NCI-H146 (cell line): Measurements from ENCODE around the gene PLPP7.

Source experiments
- DNase-seq: peaks from one replicate; lab custom pipeline; 2025; lab: John Stamatoyannopoulos, UW

The PLPP7 gene

GRCh38 chr9:131303381-131304321 is 14.1 kb downstream of the PLPP7 start:
- no peak for DNase-seq

DNA sequence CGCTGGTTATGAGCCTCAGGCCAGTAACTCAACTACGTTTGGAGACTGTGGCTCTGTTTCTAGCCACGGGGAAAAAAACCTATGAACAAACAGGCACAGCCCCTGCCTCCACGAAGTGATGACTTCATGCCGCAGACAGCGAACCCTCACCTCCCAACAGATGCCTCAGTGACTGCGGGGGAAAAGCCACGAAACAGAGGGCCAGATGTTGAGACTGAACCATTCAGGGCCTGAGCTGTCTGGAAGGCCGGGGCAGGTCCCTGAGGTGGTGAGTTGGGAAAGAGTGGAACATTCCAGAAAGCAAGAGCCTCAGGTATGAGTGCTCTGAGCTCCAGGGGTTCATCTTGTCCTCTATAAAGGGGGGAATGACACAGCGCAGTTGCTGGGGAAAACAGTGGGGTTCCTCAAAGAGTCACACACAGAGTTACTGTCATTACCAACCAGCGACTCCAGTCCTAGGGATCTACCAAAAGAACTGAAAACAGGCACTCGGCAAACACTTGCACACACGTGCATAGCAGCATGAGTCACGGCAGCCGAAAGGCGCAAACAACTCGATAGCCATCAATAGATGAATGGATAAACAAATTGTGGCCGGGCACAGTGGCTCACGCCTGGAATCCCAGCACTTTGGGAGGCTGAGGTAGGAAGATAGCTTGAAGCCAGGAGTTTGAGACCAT is 15.3 kb downstream of the PLPP7 start:
- peak; percentile 9 for DNase-seq

DNA sequence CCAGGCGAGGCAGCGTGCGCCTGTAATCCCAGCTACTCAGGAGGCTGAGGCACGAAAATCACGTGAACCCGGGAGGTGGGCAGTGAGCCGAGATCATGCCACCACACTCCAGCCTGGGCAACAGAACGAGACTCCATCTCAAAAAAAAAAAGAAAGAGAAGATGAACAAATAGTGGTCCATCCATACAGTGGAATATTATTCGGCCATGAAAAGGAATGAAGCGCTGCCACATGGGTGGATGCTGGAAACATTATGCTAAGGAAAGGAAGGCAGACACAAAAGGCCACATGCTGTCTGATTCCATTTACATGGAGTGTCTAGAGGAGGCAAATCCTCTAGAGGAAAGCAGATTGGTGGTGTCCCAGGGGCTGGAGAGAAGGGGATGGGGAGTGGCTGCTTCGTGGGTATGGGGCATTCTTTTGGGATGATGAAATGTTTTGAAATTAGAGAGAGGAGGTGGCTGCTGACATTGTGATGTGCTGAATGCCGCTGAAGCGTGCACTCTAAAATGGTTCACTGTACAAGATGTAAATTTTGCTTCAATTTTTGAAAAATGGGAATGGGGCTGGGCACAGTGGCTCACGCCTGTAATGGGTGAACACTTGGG is 17.0 kb downstream of the PLPP7 start:
- no peak for DNase-seq

DNA sequence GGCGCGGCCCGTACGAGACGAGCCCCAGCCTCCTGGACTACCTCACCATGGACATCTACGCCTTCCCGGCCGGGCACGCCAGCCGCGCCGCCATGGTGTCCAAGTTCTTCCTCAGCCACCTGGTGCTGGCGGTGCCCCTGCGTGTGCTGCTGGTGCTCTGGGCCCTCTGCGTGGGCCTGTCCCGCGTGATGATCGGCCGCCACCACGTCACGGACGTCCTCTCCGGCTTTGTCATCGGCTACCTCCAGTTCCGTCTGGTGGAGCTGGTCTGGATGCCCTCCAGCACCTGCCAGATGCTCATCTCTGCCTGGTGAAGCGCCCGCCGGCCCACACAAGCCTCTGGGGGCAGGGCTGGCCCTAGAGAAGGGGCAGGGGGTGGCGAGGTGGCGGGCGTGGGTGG is 18.5 kb downstream of the PLPP7 start:
- no peak for DNase-seq

DNA sequence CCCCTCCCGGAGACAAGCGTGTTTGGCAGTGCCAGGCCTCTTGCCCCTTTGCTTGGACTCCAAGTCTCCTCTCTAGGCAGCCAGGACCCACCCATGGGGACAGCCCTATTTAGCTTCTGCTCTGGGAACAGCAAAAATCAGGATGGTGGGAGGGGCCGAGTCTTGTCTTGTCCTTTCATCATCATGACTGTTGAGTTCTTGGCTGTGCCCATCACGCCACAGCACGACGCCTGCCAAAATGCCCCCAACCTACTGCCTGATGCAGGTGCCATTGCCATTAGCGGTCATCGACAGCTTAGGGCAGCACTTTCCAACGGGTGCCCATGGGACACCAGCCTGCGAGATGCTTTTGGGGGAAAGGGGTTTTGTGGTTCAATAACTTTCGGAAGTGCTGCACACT is 18.9 kb downstream of the PLPP7 start:
- DNase-seq: no peak

- DNase-seq: no peak
Observed at GRCh38 chr9:131308906-131309529, 19.5 kb downstream of the PLPP7 start.

DNA sequence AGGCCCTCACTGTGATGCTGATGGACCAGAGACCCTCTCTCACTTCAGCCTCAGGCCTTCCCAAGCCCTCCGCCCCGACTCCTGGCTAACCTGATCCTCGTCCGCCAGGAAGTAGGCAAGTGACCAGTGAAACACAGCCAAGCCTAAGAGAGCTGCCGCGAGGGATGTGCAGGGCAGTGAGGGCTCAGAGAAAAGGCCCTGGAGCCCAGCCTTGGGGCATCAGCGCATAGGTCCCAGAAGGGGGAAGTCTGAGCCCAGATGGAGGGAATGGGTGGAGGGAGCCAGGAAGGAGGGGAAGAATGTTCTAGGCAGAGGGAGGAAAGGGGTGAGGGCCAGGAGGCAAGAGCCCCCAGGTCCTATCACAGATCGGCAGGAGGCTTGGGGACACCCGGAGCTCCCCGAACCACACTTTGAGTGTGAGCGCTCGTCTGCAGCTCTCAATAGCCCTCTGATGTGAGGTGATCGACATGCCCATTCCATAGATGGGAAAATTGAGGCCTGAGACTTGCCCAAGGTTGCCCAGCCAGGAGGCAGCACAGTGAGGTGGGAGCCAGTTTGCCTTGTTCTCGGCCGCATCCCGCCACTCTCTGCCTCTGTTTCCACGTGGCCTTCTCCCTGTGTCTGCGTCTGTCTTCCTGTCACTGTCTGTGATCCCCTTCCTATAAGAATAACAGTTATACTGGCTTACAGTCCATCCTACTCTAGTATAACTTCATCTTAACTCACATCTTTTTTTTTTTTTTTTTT is 20.2 kb downstream of the PLPP7 start:
- no peak for DNase-seq

DNA sequence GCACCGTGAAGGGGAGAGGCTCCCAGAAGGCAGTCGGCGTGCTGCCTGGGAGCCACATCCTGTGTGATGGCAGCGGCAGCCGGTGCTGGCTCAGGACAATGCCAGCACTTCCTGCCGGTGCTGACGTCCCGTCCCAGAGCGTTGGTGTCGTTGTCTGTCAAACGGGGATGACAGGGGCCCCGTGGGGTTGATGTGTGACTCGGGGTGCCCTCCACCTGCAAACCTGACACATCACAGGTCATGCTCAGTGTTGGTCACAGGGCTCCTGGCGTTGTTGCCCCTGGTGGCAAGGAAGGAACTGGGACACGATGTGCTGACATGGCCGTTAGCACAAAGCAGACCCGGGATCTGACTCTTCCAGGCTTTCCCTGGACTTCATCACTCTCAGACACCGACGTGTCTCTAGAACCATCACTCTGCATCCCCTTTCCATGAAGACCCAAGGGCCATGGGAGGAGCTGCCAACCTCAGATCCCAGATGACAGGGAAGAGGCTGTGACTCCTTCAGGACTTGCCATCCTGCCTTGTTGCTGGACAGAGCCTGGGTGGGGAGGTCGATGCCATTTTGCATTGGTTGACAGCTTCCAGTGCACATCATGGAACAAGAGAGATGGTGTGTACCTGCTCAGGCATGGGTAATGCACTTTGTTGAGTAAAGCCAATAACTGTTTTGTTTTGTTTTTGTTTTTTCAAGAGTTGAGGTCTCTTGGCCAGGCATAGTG is 21.5 kb downstream of the PLPP7 start:
- peak; percentile 21 for DNase-seq

DNA sequence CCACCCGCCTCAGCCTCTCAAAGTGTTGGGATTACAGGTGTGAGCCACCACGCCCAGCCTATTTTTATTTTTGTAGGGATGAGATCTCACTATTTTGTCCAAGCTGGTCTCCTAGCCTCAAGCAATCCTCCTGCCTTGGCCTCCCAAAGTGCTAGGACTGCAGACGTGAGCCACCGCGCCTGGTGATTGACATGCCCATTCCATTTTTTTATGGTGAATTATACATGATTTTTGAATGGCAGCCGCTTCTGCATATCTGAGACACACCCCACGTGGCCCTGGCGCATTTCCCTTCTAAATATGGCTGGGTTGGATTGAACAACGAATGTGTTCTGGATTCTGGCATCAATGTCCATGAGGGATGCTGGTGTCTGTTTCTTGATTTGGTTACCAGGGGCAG is 22.7 kb downstream of the PLPP7 start:
- DNase-seq: no peak

- no peak for DNase-seq
Observed at GRCh38 chr9:131312822-131313770, 23.6 kb downstream of the PLPP7 start.

- no peak for DNase-seq
Observed at GRCh38 chr9:131318231-131319085, 28.9 kb downstream of the PLPP7 start.

- no peak for DNase-seq
Observed at GRCh38 chr9:131319486-131319885, 30.0 kb downstream of the PLPP7 start.

DNA sequence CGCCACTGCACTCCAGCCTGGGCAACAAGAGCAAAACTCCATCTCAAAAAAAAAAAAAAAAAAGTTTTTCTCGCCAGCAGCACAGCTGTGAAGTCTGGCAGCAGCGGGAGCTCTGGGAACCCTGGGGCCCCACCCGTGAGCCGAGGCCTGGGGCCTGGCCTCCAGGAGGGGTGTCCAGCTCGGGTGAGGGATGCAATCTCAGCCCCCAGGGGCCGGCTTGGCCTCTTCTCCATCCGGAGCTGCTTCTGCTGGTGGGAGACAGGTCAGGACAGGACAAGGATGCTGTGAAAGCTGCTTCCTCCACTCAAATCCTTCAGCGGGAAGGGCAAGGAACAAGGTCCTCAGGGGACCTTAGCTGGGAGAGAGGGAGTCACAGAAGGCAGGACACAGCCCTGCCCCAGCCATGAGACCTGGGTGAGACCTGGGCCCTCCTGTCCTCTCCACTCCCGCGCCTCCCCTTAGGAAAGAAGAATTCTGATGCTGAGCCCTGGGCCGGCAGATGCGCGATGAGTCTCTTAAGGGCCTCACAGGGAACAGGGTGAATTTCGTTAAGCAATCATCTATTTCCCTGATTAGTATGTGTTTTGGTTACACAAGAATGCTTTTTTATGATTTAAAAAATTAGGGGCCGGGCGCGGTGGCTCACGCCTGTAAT is 30.6 kb downstream of the PLPP7 start:
- DNase-seq: no peak

DNA sequence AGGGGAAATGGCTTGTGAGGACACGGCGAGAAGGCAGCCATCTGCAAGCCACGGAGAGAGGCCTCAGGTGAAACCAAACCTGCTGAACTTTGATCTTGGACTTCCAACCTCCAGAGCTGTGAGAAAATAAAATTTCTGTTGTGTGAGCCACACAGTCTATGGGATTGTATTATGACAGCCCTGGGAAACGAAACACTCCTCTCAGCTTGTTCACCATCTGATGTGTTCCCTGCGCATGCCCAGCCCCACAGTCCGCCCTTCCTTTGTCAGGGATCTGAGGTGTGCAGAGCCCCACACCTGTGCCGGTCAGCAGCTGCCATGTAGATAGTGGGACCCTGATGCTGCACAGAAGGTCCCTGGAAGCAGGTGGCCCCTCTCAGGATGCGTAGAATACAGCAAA is 34.1 kb downstream of the PLPP7 start:
- peak; percentile 2 for DNase-seq

DNA sequence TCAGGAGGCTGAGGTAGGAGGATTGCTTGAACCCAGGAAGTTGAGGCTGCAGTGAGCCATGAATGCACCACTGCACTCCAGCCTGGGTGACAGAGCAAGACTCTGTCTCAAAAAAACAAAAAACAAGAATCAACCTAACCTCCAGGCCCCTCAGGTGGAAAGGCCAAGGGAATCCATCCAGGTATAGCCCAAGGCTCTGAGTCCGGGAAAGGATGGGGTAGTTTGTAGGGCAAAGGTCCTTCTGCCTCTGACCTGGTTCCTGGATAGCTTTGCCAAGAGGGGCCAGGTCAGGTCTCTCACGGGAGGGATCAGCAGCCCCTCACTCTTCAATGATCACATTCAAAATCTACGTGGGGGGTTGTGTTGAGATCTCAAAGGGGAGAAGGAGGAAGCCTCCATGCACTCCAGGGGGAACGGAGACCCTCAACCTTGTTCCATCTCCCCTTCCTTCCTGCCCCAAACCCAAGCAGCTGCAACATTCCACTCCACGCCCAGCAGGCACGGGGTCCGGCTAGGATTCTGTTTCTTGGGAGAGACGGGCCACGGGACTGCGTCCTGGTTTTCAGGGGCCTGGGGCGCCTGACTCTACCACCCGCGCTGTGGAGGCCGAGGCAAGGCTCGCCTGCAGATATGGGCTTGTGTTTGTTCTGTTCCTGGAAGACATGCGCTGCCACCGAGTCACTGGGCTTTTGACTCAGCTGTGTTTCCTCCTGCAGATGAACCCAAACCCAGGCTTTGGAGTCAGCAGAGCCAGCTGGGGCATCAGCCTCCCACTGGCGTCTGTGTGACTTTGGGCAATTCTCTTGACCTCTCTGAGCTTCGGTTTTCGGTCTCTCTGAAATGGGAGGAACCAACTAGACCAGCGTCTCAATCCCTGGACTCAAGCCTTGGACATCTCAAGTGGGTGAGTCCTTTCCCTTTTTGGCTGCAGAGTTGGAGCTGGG is 35.5 kb downstream of the PLPP7 start:
- no peak for DNase-seq

DNA sequence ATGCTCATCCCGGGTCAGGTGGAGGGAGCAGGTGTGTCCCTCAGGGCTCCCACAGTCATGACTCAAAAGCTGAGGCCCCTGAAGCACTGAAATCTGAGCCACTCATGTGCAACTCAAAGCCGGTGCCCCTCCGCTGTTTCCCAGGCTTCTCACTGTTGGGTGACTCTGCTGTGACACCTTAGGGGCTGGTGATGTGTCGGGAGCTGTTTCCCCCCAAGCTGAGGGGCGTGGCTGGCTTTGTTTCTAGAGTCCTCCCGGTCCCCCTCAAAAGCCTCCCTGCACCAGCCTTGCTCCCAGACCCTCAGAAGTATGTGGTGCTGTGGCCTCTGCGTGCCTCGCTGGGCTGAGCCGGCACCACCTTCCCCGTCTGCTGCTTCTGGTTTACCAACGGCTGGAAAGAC is 39.7 kb downstream of the PLPP7 start:
- DNase-seq: no peak
